AML-193 (cell line): ENCODE results near the gene CCDC60.
A peak's percentile ranks its signal among the peaks of the same experiment; 100 is the strongest.

Experiments
- DNase-seq, 2 experiments: peaks; one replicate each; lab custom pipeline; 2025; lab: John Stamatoyannopoulos, UW

The CCDC60 gene

GRCh38 chr12:119540476-119540875 is 205.9 kb downstream of the CCDC60 start:
- no peak for DNase-seq

- DNase-seq: peak; percentile 36 to 69
Measured at GRCh38 chr12:119544765-119545625, 210.5 kb downstream of the CCDC60 start.

- DNase-seq: no peak
Measured at GRCh38 chr12:119546340-119546739, 211.8 kb downstream of the CCDC60 start.

- DNase-seq: no peak
Measured at GRCh38 chr12:119547001-119547400, 212.5 kb downstream of the CCDC60 start.

DNA sequence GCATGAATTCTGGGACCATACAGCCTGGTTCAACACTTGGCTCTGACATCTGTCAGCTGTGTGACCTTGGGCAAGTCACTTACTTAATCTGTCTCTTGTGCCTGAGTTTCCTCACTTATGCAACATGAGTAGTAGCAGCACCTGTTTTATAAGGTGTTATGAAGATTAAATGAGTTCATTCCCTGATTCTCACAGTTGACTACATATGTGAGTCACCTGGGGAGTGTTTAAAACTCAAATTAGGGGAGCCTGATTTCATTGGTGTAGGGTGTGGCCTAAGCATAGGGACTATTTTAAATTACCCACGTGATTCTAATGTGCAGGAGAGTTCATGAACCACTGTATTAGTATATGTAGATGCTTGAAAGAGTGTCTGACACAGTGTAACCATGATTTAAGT is 222.3 kb downstream of the CCDC60 start:
- DNase-seq: no peak

DNA sequence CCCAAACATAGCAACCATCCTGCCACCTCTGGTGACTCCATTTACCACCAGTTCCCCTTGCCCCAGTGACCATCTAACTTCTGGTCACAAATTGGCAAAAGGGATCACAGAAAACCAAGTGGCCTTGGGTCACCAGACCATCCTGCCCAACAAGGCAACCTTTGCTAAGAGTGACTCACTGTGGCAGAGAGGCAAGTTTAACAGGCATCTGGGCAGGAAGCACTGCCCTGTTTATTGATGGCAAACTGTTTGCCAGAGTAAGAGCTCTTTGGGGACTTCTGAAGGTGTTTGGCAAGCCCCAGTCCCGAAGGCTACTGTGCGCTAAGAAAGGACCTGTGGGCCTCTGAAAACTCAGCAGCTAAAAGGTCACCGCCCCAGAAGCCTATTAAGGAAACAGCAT is 230.9 kb downstream of the CCDC60 start:
- no peak for DNase-seq

- no peak for DNase-seq
Measured at GRCh38 chr12:119570771-119571170, 236.2 kb downstream of the CCDC60 start.

- no peak for DNase-seq
Measured at GRCh38 chr12:119573086-119573485, 238.6 kb downstream of the CCDC60 start.

DNA sequence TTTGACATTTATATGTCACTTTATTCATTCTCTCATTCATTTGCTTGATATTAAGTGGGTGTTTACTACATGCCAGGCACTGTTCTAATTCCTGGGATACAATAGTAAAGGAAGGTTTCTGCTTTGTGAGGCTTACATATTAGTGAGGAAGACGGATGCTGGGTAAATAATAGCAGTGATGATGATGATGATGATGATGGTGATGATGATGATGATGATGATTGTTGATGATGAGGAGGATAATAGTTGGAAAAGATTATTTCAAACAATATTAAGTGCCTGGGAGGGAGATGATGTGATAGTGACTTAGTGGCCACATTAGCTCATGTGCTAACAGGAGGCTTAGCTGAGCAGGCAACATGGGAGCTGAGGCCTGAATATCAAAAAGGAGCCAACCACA is 239.7 kb downstream of the CCDC60 start:
- DNase-seq: no peak

DNA sequence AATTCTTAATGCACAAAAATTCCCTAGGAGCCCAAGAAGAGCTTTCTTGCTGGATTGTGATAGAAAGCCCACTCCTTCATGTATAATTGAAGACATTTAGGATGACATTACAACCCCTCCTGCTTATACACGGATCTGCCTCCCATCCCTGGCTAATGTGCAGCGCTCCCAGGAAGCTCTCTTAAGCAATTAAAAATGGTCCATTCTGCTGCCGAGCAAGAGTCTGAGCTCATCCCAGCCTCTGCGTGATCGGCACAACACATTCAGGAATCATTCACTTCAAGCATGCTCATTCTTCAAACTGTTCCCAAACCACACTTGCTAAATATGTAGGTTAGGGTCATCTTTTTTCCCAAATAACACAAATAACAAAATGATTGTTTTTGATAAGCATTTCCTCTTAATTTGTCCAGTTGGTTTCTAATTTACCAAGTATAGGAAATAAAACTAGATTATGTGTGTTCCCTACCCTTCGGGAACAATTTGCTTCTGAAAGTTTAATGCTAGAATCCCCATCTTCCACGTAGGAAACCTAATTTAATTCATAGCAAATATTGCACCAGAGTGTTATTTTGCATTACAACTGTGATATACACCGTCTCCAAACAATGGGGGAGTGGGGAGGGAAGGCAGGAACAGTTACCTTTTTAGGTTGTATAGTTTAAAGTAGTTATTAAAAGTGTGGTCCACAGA is 241.7 kb downstream of the CCDC60 start:
- no peak for DNase-seq

- no peak for DNase-seq
Measured at GRCh38 chr12:119576915-119577314, 242.4 kb downstream of the CCDC60 start.

DNA sequence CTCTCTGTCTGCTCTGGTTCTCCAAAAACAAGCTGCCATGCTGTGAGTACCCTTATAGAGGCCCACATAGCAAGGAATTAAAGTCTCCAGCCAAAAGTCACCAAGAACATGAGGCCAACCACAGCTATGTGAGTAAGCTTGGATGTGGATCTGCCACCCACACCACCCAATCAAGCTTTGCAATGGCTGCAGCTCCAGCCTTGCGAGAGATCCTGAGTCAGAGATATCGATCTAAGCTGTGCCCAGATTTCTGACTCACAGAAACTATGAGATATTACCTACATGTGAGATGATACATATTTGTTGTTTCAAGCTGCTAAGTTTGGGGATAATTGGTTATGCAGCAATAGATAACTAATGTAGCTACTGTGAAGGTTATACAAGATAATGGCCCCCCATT is 243.6 kb downstream of the CCDC60 start:
- no peak for DNase-seq

GRCh38 chr12:119589097-119589496 is 254.6 kb downstream of the CCDC60 start:
- DNase-seq: peak; percentile 10 to 24

GRCh38 chr12:119589634-119590033 is 255.1 kb downstream of the CCDC60 start:
- no peak for DNase-seq
